Lower lobe of right lung (tissue), 2 donors: Measurements from ENCODE around the gene FUZ. TPM values are rescaled to one million over a fixed set of nuclear protein-coding genes. Genes with fewer than 3 reads are reported as not detected.

ENCODE experiments used
- ATAC-seq, 2 donors: fragments of 200-7000 bp; cut with Tn5 transposase; one replicate each; pipeline ENCODE4 v1.9.1; 2020 to 2022; ENCODE audit warnings: mild to moderate bottlenecking in 2 of 2, moderate library complexity in 2 of 2
- DNase-seq: peaks from one replicate; pipeline ENCODE4 v3.0.0-alpha.2; 2020
- H3K27ac ChIP-seq: fragments of 200-600 bp; one replicate; pipeline ENCODE4 v1.8.0; 2022
- H3K27me3 ChIP-seq: fragments of 200-600 bp; one replicate; pipeline ENCODE4 v1.8.0; 2022; ENCODE audit warnings: low read depth
- H3K36me3 ChIP-seq: fragments of 200-600 bp; one replicate; pipeline ENCODE4 v1.8.0; 2022; ENCODE audit warnings: mild to moderate bottlenecking
- H3K4me1 ChIP-seq: fragments of 200-600 bp; one replicate; pipeline ENCODE4 v1.8.0; 2022
- H3K4me3 ChIP-seq: fragments of 200-600 bp; one replicate; pipeline ENCODE4 v1.8.0; 2022; ENCODE audit warnings: mild to moderate bottlenecking
- H3K9me3 ChIP-seq: fragments of 200-600 bp; one replicate; pipeline ENCODE4 v1.8.0; 2022
- intact Hi-C: fragments of 100-400 bp; cut with DNase I; formaldehyde crosslinking; loops from one replicate; pipeline ENCODE4 v1.11.0; 2022
- total RNA-seq: library from RNA; stranded (reverse); fragmentation: NEBNext Ultra II Directional; extraction: Animal tissue kit (Norgen Biotek cat#: 25700); gene quantifications from one replicate; pipeline ENCODE4 v1.2.1, GENCODE V29; 2021
- TF ChIP-seq, protein P1 (sequence below): fragments of 200-600 bp; IDR thresholded peaks from one replicate; pipeline ENCODE4 v1.8.0; 2022; ENCODE audit warnings: antibody characterized with exemption, mild to moderate bottlenecking
- donor health status: DM: no; HTN: yes; CAD: no; lungs with severe emphysema.

The FUZ gene
- total RNA-seq, 1 donor from 2014 or later: 24.0 TPM

DNA sequence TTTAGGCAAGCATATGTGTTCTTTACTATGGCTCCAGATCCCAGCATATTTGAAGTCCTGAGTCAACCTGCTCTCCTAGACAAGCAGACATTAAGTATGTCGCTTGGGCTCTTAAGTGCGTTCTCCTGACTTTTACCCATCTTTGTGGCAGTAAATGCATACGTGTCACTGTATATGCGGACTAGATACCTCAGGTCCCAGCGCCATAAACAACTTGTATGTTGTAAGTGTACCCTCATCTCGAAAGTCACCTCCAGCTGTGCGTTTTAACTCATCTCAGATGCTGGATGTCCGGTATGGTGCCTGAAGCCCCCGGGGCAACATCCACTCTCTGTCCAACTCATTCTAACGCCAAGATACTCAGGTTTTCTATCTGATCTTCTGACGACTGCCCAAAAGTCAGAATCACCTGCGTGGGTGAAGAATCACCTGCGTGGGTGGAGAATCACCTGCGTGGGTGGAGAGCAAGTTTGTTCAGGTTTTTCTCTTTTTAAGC, 39.6 kb upstream of the FUZ start:
- intact Hi-C loops: no loop called here
- Histone ChIP-seq H3K27ac (no peak overlapping the region), H3K36me3 (peaks cover 29% of the 10 kb centered on the region), H3K4me3 (peak overlapping the region; percentile 96), H3K9me3 (no peaks in the 10 kb centered on the region), H3K4me1 (peaks cover 27% of the 10 kb centered on the region), H3K27me3 (no peaks in the 10 kb centered on the region)
- DNase-seq: no peak
- TF ChIP-seq, protein P1, sequence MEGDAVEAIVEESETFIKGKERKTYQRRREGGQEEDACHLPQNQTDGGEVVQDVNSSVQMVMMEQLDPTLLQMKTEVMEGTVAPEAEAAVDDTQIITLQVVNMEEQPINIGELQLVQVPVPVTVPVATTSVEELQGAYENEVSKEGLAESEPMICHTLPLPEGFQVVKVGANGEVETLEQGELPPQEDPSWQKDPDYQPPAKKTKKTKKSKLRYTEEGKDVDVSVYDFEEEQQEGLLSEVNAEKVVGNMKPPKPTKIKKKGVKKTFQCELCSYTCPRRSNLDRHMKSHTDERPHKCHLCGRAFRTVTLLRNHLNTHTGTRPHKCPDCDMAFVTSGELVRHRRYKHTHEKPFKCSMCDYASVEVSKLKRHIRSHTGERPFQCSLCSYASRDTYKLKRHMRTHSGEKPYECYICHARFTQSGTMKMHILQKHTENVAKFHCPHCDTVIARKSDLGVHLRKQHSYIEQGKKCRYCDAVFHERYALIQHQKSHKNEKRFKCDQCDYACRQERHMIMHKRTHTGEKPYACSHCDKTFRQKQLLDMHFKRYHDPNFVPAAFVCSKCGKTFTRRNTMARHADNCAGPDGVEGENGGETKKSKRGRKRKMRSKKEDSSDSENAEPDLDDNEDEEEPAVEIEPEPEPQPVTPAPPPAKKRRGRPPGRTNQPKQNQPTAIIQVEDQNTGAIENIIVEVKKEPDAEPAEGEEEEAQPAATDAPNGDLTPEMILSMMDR: no peak
- ATAC-seq: no peak

- peaks cover 27% of the 10 kb centered on the region for H3K4me1 ChIP-seq
- DNase-seq (peak; percentile 53), ATAC-seq (no peak)
- peak overlapping the region; percentile 99 for H3K27ac ChIP-seq
- H3K4me3 ChIP-seq: peak overlapping the region; percentile 96
- TF ChIP-seq, protein P1: no peak
- H3K27me3 ChIP-seq: no peaks in the 10 kb centered on the region
- H3K9me3 ChIP-seq: no peaks in the 10 kb centered on the region
- peaks cover 18% of the 10 kb centered on the region for H3K36me3 ChIP-seq
- intact Hi-C loops: no loop called here
These were observed 38.6 kb upstream of the FUZ start for GRCh38 chr19:49851456-49852259.

- Histone ChIP-seq H3K9me3 (no peaks in the 10 kb centered on the region), H3K36me3 (peaks cover 15% of the 10 kb centered on the region), H3K27ac (peak within 1 kb of the TSS; percentile 99), H3K4me3 (peak within 1 kb of the TSS; percentile 96), H3K27me3 (no peaks in the 10 kb centered on the region), H3K4me1 (peaks cover 27% of the 10 kb centered on the region)
- intact Hi-C loops: no loop called here
- ATAC-seq (peak; percentile 96 to 97), DNase-seq (peak; percentile 94)
- TF ChIP-seq, protein P1: no peak
These were observed 37.6 kb upstream of the FUZ start, which contains the start of gene PTOV1 for GRCh38 chr19:49850487-49851342. Gene PTOV1, plus strand, starts transcription at chr19:49851159.

DNA sequence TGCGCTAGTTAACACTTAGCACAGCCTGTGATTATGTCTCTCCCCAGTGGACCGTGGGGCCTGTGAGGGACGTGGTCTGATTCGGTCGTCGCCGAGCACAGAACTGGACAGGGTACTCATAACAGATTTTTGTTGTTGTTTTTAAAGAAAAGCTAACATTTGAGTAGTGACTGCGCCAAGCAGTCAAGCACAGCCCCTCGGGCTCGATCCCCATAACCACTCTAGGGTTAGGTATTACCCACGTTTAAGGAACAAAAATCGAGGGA, 37.1 kb upstream of the FUZ start:
- ATAC-seq: no peak
- DNase-seq: no peak
- Histone ChIP-seq H3K4me1 (peaks cover 27% of the 10 kb centered on the region), H3K27ac (peak overlapping the region; percentile 99), H3K27me3 (no peaks in the 10 kb centered on the region), H3K9me3 (no peaks in the 10 kb centered on the region), H3K4me3 (peak overlapping the region; percentile 96), H3K36me3 (peaks cover 10% of the 10 kb centered on the region)
- TF ChIP-seq, protein P1: no peak
- intact Hi-C loops: no loop called here

- TF ChIP-seq, protein P1: no peak
- Histone ChIP-seq H3K27ac (peak overlapping the region; percentile 99), H3K36me3 (peaks cover 5% of the 10 kb centered on the region), H3K4me1 (peaks cover 27% of the 10 kb centered on the region), H3K27me3 (no peaks in the 10 kb centered on the region), H3K4me3 (peak overlapping the region; percentile 96), H3K9me3 (no peaks in the 10 kb centered on the region)
- no peak for ATAC-seq
- intact Hi-C loops: no loop called here
- DNase-seq: no peak
These were observed 36.5 kb upstream of the FUZ start for GRCh38 chr19:49849433-49850220.
